Left kidney (tissue), 2 donors: ENCODE results near the gene TERT. TPM values are rescaled to one million over a fixed set of nuclear protein-coding genes. Genes with fewer than 3 reads are reported as not detected.

Experiments used
- DNase-seq: peaks from one replicate; pipeline ENCODE4 v3.0.0-alpha.2; 2013
- polyA plus RNA-seq: library from polyadenylated mRNA; unstranded; fragments of 120-200 nt; gene quantifications from one replicate; pipeline ENCODE4 v1.2.1, GENCODE V29; 2013; ENCODE audit not compliant: insufficient read length

Gene TERT
- polyA plus RNA-seq, 1 donor: 0.33 TPM

DNA sequence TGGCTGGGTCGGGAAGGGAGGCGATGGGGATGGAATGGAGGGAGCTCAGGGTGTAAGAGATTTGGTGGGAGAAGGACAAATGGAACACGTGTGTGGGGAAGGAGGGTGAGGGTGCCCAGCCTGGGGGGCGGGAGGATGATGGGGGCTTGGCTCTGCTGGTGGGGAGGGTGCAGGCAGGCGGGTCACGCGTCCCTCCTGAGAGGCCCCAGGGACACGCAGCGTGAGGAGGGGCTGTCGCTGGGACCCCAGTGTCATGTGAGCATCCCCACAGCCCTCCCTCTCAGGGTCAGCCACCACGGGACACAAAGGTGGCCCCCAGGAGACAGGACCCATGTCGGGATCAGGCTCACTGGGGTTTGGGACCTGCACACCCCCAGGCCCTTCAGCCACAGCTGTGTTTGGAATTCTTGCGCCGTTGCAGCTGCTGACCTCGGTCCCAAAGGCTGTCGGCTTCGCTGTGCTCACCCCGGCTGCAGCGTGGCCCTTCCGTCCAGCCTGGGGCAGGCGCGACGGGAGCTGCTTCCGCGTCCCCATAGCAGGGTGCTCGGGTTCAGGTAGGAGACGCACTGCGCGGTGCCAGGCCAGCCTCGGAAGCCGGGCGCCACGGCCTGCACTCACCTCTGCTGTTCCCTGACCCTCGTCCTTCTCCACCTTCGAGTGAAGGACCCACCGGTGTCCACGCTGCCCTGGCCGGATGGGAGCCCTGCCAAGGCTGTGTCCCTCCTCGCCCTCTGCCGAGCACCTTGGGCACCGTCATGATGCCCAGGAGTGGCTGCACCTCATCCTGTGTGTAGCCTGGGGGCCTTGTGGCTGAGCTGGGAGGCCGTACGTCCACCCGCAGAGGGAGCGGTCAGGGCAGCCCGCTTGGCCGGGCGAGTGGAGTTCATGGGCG is 88.1 kb downstream of the TERT start:
- DNase-seq: no peak

DNA sequence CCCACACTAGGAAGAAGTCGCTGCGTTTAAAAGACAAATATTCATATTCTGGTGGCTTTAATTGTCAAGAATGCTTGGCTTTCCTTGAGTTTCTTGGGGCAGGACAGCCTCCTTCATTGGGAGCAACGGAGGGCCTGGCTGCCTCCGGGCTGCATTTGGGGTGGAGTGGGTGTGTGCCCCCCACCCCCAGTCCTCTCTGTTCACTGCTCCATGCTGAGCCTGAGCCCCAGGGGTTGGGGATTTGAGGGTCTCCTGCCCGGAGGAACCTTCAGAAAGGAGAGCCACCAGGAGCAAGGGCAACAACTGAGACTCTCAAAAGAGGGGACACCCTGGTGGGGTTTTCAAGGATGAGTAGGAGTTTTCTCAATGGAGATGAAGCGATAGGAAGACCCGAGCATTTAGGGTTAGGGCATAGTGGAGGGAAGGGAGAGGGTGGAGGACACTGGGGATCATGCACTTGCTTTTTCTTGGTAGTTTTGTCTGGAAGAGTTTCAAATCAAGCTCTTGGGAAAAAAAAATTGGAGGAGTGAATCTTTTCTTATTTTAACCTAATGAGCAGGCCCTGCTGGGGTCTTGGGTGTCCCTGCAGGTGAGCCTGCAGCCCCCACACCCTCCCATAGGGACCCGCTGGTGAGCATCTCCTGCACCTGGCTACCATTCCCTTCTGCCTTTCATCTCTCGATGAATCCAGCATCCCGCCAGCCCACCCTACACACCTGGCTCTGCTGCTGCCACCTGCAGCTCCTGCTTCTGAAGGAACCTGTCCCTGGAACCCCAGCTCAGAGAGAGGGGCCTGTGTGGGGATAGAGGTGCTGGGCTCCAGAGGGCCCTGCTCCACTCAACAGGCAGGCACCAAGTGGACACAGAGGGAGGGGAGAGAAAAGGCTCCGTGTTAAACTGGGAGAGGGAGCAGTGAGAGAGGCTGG is 89.3 kb downstream of the TERT start:
- DNase-seq: no peak

DNA sequence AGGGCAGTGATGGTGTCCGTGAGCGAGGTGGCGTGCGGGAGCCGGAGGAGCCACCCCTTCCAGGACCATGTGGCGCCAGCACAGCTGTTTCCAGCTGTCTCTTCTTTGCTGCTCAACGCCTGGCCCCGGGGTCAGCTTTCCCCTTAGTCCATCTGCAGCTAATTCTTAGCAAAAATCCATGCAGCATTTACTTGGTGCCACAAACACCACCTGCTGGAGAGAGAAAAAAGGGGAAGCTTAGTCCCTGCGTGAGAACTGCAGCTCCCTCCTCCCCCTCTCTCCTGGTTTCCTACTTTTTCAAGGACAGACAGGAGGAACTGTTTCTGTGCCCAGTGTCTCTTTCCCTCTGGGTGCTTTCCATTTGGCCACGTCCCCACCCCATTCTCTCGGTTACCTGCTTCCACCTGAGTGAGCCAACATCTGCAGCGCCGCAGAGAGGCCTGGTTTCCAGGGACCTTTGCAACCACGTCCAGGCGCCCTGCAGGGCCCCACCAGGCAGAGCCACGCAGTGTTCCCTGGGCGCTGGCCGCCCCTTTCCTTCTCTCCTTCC is 90.1 kb downstream of the TERT start:
- peak; percentile 84 for DNase-seq

DNA sequence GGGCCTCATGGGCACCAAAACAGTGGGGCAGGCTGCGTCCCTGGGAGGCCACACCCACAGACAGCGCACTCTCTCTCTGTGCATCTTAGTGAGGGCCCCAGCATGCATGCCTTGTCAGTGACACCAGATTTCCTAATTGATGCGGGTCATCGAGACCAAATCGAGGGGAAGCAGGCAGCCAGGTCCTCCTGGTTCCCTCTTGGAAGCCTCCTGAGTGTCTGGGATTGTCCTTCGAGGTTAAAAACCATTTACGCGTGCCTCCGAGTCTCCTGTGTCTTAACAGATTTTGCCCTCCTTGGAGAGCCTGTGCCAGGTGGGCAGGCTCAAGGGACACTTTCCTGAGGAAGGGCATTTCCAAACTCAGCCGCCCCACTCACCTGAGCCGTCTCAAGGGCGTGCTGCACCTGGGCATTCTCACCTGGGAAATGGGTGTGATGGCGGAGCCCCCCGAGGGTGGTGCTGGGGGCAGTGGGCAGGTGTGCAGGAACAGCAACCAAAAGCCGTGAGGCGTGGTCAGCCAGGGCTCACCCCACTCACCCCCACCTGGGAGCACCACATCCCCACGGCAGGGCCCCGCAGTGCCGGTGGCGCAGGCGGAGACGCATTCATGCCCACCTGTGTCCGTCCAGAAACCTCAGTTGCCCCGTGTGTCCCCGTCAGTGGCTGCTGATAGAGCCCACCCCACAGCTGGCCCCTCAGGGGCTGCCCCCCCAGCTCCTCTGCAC is 90.7 kb downstream of the TERT start:
- no peak for DNase-seq

DNA sequence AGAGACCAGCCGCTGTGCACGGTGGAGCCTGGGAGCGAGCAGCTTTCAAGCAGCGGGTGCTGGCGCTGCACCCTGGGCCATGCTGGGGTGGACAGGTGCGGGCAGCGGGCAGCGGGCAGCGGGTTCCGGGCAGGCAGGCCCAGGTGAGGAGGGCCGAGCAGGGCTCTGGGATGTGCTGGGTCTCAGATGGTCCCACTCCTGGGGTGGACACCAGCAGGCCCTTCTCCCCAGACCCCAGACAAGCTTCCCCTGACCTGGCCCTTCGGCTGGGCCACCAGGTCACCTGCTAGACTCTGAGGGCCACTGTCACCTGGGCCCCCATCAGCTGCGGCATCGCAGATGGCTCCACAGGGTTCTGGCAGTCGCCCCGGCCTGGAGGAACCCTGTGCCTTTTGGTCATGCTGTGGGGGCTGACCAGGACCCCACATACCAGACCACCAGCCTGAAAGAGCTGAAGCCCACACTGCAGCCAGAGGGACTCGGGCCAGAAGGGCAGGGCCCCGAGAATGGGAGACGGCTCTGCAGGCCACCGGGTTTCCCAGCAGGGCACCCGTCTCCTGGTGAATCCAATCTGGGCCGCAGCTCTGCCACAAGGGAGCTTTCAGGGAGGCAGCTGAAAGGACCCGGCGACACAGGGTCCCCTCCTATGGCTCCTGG is 91.4 kb downstream of the TERT start:
- DNase-seq: no peak

Other genes starting within 250 kb of the TERT start
- gene SLC12A7, start 183.0 kb downstream of the TERT start, polyA plus RNA-seq: 38.3 TPM
- 67.4 TPM for gene SLC6A19, start 93.5 kb downstream of the TERT start, polyA plus RNA-seq
- gene SLC6A18, start 69.7 kb downstream of the TERT start, polyA plus RNA-seq: 0.53 TPM
- 140 TPM for gene CLPTM1L, start 50.0 kb upstream of the TERT start, polyA plus RNA-seq
- gene SLC6A3, start 150.4 kb upstream of the TERT start, polyA plus RNA-seq: 0.60 TPM
- 46.0 TPM for gene LPCAT1, start 228.9 kb upstream of the TERT start, polyA plus RNA-seq